ENCODE results near the gene GPRC5C.

DNA sequence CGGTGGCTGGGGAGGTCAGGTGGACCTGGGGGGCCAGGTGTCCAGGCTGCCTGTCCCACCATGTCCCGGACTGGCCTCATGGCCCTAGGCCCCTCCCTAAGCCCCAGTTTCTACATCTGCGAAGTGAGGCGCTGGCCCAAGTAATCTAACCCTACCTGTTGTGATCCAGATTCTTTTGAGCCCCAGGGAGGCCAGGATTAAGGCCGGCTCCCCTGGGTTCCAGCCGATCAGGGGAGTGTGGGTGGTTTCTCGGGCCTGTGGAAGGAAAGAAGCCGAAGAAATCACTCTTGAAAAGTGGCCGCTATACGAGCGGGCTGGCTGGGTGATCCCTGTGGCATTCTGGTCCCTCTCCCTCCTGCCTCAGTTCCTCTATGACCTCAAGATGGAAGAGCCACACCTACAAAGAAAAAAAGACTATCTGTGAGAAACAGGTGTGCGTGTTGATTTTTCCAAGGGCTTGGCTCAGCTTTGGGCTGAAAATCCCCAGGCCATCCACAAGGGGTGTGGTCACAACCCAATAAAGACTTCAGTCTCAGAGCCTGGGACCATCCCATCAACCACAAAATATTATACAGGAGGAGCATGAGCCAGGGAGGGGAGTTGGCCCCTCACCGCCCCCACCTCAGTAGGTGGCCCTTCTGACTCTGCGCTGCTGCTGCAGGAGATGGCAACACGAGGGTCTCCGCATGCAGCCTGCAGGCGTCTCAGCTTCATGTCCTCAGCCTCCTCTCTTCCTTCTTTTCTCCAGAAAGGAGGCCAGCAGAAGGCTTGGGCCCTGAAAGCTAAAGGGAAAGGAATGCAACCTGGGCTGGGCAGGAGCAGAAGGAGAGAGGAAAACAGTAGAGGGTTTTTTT lies 44.3 kb upstream of the GPRC5C start:
- TF ChIP-seq, protein P1, sequence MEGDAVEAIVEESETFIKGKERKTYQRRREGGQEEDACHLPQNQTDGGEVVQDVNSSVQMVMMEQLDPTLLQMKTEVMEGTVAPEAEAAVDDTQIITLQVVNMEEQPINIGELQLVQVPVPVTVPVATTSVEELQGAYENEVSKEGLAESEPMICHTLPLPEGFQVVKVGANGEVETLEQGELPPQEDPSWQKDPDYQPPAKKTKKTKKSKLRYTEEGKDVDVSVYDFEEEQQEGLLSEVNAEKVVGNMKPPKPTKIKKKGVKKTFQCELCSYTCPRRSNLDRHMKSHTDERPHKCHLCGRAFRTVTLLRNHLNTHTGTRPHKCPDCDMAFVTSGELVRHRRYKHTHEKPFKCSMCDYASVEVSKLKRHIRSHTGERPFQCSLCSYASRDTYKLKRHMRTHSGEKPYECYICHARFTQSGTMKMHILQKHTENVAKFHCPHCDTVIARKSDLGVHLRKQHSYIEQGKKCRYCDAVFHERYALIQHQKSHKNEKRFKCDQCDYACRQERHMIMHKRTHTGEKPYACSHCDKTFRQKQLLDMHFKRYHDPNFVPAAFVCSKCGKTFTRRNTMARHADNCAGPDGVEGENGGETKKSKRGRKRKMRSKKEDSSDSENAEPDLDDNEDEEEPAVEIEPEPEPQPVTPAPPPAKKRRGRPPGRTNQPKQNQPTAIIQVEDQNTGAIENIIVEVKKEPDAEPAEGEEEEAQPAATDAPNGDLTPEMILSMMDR (IDR thresholded peaks at IDR 0.05): no peak
- TF ChIP-seq POLR2A (IDR thresholded peaks at IDR 0.05; ENCODE audit: low read depth) (no peak), EP300 (IDR thresholded peaks at IDR 0.05) (no peak), POLR2AphosphoS5 (IDR thresholded peaks at IDR 0.05) (no peak)

Data from esophagus muscularis mucosa (tissue), 4 donors.